Ovary (tissue), 3 donors: ENCODE data around the gene DEAF1.

Experiments
- CTCF ChIP-seq, 3 donors: fragments of 450-650 bp in 2 of 3; fragments of 200-600 bp in 1 of 3; IDR thresholded peaks; one replicate each; pipeline versions ENCODE4 v1.5.1 to v1.8.0; 2016 to 2022; ENCODE audit warnings: antibody characterized with exemption in 3 of 3, mild to moderate bottlenecking in 1 of 3
- POLR2A ChIP-seq: fragments of 450-650 bp; IDR thresholded peaks from one replicate; pipeline ENCODE4 v1.6.1; 2017; ENCODE audit warnings: antibody characterized with exemption, mild to moderate bottlenecking, moderate library complexity
- donor health status: DM: no; HTN: no; CAD: no.

- TF ChIP-seq CTCF (IDR thresholded peaks at IDR 0.05), result no peak
- no peak for TF ChIP-seq POLR2A
Observed at GRCh38 chr11:636511-637332, 58.3 kb downstream of the DEAF1 start, which contains the start of gene DRD4.
